Stimulated activated CD4-positive, alpha-beta T cell treated with anti-CD3 and anti-CD28 coated beads, TNF-alpha, amount 100 ng/mL, for 1 hour (primary cell): ENCODE measurements around the gene TRIM24.

Source experiments
- DNase-seq, 3 donors: peaks; one replicate each; pipeline ENCODE4 v3.0.0-alpha.2; 2020; ENCODE audit warnings: low read depth in 3 of 3, low spot score in 1 of 3

The TRIM24 gene

DNA sequence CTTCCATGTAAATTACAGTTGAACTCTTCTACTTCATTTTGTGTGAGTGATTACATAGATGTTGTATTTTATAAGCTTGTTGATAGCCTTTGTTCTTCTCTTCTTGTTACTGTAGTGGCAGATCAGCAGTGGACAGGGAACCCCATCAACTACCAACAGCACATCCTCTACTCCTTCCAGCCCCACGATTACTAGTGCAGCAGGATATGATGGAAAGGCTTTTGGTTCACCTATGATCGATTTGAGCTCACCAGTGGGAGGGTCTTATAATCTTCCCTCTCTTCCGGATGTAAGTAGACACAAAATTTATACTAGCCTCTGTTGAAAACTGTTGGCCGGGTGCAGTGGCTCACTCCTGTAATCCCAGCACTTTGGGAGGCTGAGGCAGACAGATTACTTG lies 110.7 kb downstream of the TRIM24 start:
- no peak for DNase-seq

DNA sequence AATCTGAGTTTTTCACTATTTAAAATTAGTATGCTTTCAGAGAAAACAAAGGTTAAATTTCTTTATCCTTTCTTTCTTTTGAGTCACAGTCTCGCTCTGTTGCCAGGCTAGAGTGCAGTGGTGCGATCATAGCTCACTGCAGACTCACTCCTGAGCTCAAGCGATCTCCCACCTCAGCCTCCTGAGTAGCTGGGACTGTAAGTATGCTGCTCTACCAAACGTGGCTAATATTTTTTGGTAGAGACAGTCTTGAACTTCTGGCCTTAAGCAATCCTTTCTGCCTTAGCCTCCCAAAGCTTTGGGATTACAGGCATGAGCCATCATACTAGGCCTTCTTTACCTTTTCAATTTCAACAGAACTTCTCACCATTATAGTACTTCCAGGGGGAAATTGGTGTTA lies 113.7 kb downstream of the TRIM24 start:
- DNase-seq = no peak

DNA sequence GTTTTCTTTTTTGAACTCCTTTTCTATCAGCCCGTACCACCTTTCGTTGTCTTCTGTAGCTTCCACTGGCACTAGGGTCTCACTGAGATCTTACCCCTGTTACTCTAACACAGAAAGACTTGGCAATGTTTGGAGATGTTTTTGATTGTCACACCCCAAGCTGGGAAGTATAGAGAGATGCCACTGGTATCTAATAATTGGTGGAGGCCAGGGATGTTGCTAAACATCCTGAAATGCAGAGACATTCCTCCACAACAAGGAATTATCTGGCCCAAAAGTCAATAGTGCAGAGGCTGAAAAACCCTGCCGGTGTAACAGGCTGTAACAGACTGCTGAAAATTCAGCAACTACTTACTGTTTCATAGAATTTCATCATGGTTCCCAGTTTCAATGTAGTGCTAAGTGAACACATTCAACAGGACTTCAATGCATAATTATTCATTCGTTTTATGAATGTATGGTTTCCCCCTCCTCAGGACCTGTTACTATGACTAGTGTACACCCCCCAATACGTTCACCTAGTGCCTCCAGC lies 115.9 kb downstream of the TRIM24 start:
- DNase-seq = no peak

DNA sequence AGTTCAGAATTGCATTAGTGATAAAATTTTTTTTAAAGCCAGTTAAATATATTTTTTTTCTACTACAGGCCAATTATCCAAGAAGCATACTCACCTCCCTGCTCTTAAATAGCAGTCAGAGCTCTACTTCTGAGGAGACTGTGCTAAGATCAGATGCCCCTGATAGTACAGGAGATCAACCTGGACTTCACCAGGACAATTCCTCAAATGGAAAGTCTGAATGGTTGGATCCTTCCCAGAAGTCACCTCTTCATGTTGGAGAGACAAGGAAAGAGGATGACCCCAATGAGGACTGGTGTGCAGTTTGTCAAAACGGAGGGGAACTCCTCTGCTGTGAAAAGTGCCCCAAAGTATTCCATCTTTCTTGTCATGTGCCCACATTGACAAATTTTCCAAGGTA lies 119.1 kb downstream of the TRIM24 start:
- no peak for DNase-seq

DNA sequence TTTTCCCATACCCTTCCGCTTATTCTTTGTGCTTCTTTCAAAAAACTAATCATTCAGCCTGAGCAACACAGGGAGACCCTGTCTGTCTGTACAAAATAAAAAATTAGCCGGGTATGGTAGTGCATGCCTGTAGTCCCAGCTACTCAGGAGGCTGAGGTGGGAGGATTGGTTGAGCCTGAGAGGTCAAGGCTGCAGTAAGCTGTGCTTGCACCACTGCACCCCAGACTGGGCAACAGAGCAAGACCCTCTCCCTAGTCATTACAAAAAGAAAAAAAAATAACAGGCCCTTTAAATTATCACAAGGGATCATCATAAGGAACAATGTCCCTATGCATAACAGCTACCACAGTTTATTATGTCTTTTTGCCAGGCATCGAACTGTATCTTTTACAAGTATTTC lies 119.6 kb downstream of the TRIM24 start:
- no peak for DNase-seq

DNA sequence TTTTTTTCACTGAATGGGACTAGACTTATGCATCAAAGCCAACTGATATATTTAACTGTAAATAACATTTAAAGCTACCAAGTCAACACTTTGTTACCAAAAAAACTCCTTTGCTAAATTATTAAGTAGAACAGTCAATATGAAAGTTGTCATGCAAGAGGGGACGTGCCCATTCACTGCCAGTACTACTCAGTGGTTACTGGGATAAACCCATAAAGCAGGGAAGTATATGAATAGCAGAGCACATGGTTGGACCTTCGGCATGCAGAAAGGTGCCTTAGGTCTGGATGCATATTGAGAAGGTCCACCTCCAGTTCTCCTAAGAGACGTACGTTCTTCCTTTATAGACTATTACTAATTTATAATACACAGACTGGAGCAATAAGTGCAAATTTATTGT lies 121.0 kb downstream of the TRIM24 start:
- no peak for DNase-seq

DNA sequence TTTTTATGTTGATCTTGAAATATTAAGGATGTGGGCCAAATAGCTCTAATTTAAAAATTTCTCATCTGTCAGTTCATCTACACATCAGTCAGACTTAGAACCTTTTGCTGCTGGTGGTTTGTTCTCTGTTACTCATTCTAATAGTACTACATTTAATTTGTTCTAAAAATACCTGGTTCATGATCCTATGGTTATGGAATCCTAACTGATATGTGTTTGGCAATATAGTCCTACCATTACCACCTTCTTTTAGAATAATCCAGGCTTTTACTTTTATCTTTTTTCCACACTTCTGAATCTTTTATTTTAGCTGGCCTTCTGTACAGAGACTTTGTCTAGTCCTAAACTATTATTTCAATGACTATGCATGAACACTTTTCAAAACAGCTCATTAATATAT lies 124.2 kb downstream of the TRIM24 start:
- DNase-seq = no peak

DNA sequence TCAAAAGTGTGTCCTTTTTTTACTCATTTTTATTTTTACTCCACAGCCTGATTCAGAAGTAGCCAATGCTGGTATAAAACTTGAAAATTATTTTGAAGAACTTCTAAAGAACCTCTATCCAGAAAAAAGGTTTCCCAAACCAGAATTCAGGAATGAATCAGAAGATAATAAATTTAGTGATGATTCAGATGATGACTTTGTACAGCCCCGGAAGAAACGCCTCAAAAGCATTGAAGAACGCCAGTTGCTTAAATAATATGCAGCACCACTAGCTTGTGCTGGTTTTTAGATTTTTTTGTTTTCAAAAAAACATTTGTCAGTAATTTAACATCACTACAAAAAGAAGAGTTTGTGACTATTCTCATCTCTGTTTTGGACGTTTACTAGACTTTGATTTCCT lies 124.6 kb downstream of the TRIM24 start:
- no peak for DNase-seq

DNA sequence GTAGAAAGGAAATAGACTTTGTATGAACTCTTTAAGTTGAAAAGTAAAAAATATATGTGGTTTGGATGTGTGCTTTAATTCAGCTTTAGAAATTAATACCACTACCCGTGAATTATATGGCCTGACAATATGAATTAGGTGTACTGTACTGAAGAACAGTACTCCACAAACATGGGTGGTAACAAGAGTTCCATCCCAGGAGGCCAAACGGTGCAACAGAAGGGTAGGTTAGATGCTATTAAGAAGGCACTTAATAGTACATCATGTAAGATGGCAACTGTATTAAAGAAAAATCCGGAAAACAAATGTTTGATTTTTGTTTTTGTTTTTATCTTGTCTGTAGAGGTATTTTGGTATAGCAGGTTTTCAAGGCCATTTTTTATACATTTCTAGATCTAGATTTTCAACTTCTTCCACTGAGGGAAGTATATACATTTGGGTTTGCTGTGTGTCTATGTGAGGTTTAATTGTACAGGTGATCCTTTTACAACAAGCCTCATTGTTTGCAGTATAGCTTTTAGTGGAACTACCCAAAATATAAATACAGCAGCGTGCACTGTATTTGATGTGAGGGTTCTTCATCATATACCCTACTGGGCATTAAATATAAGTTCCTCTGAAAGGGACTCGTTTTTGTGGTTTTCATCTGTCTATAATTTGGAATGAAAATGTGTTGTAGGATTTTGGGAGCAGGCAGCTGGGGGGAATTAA lies 125.4 kb downstream of the TRIM24 start:
- no peak for DNase-seq

DNA sequence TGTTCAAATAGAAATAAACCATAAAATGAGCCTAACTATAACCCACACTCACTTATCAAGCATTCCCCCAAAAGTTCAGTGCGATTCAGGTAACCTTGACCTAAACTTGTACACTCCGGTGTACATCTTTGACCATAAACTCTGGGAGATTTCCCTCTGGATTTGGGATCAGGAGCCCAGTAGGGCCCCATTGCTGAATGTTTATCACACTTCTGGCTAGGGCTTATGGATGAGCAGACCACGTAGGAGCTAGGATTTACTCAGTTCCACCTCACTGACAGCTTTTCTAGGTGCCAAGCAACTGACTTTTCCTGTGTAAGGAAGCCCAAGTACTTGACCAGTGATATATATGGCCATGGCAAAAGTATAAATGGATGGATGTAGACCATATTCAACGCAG lies 127.4 kb downstream of the TRIM24 start:
- DNase-seq = no peak

DNA sequence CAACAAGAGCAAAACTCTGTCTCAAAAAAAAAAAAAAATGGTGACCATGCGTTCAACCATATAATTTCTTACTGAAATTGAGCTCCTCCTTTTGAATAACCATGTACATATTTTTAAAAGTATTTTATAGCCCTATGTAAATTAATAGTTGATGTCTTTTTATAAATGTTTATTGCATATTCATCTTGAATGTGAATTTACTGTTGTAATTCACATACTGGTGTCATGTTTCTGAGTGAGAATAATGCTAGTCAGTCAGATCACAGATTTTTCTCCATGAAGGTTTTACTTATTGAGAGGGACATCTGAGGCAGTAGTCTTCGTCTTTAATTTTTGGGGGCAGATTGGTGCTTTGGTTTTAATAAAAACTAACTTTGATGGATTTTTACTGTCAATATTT lies 128.9 kb downstream of the TRIM24 start:
- no peak for DNase-seq

DNA sequence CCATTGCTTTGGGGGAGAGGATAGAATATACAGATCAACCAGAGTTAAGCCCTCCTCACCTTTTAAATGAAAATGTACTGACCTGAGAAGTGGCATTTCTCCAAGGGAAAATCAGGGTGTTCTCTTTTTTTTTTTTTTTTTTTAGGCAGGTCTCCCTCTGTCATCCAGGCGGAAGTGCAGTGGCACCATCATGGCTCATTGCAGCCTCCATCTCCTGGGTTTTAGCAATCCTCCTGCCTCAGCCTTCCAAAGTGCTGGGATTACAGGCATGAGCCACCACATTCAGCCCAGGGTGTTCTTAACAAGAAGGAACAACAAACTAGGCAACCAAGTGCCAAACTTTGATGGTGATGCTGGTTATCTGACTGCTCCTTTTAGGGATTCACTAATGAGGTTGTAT lies 130.1 kb downstream of the TRIM24 start:
- no peak for DNase-seq

DNA sequence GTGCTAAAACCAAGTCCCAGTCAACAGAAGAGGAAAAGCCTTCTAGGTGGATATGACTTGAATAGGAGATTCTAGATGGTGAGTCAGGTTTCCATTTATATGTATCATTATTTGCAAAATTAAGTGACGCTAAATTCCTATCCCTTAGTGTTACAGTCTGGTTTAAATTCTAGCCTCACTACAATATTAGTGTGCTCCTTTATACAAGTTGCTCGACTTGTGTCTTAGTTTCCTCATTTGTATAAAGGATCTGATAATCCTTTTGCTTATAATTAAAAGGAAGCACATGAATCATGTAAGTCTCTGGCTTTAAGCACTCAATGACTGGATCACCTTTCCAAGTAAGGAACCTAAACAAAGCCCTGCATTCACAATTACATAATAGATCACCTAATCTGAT lies 135.4 kb downstream of the TRIM24 start:
- DNase-seq = no peak

DNA sequence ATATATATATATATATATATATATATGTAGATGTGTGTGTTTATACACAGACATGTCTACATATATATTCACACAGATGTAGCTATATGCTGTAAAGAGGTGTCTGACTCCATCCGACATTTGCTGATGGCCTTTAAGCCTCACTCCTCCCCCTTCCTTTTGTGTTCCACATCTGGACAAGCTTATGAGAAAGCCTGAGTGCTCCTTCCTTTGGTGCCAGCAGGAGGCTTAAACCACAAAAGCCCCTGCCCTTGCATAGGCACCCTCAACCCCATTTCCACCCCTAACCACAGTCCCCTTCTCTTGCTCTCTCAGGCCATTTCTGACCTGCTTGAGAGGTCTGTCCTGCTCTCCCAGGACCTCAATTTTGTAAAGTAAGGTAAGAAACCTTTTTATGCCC lies 142.4 kb downstream of the TRIM24 start:
- no peak for DNase-seq

DNA sequence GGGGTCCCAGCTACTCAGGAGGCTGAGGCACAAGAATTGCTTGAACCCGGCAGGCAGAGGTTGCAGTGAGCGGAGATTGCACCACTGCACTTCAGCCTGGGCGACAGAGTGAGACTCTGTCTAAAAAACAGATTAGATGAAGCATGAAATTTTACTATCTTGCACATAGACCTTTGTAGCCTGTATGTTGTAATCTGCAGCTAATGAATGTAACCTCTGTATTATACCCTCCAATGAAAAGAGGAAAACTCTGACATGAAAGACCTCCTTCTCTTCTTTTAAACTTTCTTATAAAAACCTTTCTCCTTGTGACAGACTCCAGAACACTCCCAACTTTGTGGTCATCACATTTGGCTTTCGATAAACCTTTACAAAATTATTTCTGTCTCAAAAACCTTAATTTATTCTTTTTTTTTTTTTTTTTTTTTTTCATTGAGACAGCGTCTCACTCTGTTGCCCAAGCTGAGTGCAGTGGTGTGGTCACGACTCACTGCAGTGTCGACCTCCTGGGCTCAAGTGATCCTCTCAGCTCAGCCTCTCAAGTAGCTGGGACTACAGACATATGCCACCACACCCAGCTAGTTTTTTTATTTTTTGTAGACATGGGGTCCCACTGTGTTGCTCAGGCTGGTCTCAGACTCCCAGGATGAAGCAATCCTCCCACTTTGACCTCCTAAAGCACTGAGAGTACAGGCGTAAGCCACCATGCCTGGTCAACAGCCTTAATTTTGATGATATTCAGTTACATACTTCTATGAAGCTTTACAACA lies 143.7 kb downstream of the TRIM24 start:
- no peak for DNase-seq

DNA sequence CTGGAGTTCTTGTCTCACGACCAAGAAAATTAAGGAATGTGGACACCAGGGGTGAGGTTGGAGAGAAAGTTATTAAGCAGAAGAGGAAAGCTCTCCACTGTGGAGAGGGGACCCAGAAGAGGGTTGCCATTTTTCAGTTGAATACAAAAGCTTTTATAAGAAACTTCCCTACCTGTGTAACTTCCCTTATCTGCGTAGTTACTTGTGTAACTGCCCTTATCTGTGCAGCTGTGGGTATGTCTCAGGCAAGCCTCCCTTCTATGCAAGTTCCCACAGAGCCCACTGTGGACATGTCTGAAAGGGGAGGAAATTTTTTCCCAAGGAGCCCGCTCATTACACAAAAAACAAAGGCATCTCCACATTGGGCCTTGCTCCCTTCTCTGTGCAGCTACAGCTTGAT lies 146.2 kb downstream of the TRIM24 start:
- no peak for DNase-seq

DNA sequence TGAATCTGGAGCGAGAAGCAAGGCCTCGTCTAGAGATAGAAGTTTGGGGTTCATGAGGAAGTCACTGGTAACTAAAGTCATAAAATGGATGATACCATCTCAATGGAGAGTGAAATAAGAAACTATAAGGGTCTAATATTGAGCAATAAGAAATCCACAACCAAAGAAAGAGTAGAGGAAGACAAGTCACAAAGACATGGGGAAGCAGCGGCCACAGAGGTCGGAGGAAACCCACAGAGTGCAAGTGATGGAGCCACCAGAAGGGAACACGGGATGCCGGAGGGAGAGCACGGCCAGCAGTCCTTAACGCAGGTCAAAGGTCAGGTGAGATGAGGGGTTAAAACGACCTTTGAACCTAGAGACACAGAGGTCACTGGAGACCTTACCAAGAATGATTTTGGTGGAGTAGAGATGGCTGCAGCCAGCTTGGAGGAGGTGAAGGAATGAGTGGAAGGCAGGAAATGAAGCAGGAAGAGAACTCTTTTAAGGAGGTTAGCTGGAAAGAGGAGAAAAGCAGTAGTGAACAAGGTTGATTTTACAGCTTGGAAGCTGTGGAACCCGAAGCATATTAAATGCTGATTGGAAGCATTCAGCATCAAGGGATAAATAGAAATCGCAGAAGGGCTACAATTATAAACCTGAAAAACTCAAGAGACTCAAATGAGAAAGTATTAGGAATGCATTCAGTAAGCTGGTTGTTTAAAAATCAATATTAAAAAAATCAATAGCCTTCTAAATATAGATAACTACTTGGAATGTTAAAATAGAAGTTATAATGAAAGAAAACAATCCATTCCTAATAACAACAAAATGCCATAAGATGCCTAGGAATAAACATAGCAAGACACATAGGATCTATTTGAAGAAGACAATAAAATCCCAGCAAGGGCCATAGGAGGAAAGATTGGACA lies 147.4 kb downstream of the TRIM24 start:
- no peak for DNase-seq

DNA sequence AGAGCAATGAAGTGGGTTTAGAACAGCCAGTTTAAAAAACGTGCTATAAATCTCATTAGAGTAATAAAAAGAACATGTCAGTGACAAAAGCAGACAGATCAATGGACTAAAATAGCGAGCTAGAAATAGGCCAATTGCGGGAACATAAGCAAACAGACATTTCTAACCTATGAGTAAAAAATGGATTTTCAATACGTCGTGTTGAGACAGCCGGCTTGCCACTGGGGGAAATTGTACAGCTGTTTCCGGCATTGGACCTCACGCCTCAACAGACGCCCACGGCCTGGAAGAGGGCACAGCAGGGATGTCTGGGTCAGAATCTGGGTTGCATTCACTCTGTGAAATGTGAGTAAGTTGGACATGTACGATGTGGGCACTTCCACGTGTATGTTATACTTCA lies 148.2 kb downstream of the TRIM24 start:
- no peak for DNase-seq

DNA sequence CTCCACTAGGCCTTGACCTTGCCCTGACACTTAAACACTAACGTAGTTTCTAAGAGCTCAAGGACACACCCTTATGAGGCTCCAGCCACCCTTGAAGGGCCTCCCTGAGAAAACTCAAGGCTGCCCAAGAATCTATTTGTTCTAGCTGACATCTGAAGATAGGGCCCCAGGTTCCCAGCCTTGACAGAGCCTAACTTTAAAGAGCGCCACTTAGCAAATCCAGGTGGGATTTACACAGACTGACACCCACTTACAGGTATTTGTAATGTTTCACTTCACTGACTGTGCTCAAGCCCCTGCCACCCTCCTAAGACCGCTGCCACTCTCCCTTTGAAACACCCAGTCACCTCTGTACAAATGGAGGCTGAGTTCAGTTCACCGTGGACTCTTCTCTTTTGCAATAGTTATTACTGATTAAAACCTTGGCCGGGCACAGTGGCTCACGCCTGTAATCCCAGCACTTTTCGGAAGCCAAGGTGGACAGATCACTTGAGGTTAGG lies 150.7 kb downstream of the TRIM24 start:
- no peak for DNase-seq

DNA sequence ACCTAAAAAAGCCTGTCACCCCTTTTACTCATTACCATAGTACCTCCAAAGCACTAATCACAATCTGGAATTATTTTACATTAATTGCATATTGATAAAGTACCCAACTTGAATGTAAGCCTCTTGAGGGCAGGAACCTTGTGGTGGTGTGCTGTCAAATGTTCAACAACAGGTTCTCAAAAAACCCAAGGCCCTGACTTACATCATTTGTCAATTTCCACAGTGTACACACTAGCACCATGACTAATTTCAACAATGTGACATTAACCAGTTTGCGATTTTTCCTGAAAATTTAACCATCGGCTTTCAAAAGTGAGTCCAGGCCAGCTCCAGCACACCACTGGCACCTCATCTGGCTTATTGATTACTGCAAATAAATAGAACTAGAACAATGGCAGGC lies 153.6 kb downstream of the TRIM24 start:
- no peak for DNase-seq

DNA sequence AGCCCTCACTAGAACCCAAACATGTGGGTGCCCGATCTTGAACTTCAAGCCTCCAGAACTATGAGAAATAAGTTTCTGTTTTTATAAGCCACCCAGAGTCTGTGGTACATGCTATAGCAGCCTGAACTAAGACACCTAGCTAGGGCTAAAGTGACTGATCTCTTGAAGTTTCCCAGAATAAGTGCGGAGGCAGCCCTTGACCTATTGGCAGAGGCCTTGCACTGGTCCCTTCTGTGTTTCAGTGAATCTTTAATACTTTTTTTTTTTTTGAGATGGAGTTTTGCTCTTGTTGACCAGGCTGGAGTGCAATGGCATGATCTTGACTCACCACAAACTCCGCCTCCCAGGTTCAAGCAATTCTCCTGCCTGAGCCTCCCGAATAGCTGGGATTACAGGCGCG lies 156.0 kb downstream of the TRIM24 start:
- DNase-seq = no peak
